ENCODE data around the gene APOL3. TPM values are rescaled to one million over a fixed set of nuclear protein-coding genes. Genes with fewer than 3 reads are reported as not detected.

APOL3 gene
- total RNA-seq, 1 donor from 2014 or later: 31.7 TPM

Other genes with a start within 250 kb of the APOL3 start
- 84.4 TPM for gene RBFOX2, start 131.9 kb downstream of the APOL3 start, total RNA-seq
- 6.9 TPM for gene APOL4, start 41.1 kb upstream of the APOL3 start, total RNA-seq
- 67.0 TPM for gene APOL2, start 78.8 kb upstream of the APOL3 start, total RNA-seq
- 22.1 TPM for gene APOL1, start 92.4 kb upstream of the APOL3 start, total RNA-seq
- 180 TPM for gene MYH9, start 227.2 kb upstream of the APOL3 start, total RNA-seq

Data from Right ventricle myocardium inferior (tissue), 1 donor.